ENCODE data around the gene ANTXR1.

- TF ChIP-seq POLR2A (IDR thresholded peaks at IDR 0.05; ENCODE audit: low read depth, low read length) (no peak), POLR2AphosphoS5 (IDR thresholded peaks at IDR 0.05; ENCODE audit: low read depth, low read length) (no peak), PAX5 (IDR thresholded peaks at IDR 0.05; ENCODE audit: insufficient read depth, low read length, severe bottlenecking) (no peak), POU2F2 (IDR thresholded peaks at IDR 0.05; ENCODE audit: low read depth, low read length) (no peak)
Measured at GRCh38 chr2:69145204-69145603, 132.2 kb downstream of the ANTXR1 start.
